ENCODE measurements around the gene KRTAP9-6.
"Not testable (repeated sequence)": the region's sequence is repeated elsewhere in the genome, so short reads cannot be mapped to it uniquely, and the experiment has no call there.

Gene KRTAP9-6, protein sequence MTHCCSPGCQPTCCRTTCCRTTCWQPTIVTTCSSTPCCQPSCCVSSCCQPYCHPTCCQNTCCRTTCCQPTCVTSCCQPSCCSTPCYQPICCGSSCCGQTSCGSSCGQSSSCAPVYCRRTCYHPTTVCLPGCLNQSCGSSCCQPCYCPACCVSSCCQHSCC

DNA sequence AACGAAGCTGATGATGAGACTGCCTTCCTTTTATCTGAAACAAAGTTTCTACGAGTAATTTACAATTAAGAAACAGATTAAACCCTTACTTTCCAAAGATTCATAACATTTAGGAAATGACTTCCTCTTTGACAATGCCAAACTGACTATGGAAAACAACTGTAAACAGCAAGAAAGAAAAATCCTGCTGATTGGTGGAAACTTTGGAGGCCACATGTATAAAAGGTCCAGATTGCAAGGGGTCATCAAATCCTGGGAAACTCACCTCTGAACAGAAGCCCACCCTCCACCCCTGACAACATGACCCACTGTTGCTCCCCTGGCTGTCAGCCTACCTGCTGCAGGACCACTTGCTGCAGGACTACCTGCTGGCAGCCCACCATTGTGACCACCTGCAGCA is at the start of gene KRTAP9-6:
TSS of gene KRTAP9-6 (plus strand) at position 301 of the 400 bp plus-strand sequence. CDS start at position 301, 0 bp downstream.
- no peak for DNase-seq (ENCODE audit: low spot score)
- no peak for TF ChIP-seq CTCF (IDR thresholded peaks at IDR 0.05; ENCODE audit: borderline replicate concordance, control extremely low read depth, extremely low read depth, insufficient read depth, missing control alignments)
- in situ Hi-C loops (cut with MboI; ENCODE audit: low sequenced_read_pairs, unreplicated experiment): no loop called here

DNA sequence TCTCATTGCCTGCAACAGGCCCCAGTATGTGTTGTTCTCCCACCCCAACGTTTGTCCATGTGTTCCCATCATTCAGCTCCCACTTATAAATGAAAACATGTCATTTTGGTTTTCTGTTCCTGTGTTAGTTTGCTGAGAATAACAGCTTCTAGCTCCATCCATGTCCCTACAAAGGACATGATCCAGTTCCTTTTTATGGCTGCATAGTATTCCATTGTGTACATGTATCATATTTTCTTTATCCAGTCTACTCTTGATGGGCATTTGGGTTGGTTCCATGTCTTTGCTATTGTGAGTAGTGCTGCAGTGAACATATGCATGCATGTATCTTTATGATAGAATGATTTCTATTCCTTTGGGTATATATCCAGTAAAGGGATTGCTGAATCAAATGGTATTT is 49.5 kb upstream of the KRTAP9-6 start:
- TF ChIP-seq CTCF (IDR thresholded peaks at IDR 0.05; ENCODE audit: borderline replicate concordance, control extremely low read depth, extremely low read depth, insufficient read depth, missing control alignments): no peak
- in situ Hi-C loops (cut with MboI; ENCODE audit: low sequenced_read_pairs, unreplicated experiment): no loop called here
- DNase-seq (ENCODE audit: low spot score): no peak

DNA sequence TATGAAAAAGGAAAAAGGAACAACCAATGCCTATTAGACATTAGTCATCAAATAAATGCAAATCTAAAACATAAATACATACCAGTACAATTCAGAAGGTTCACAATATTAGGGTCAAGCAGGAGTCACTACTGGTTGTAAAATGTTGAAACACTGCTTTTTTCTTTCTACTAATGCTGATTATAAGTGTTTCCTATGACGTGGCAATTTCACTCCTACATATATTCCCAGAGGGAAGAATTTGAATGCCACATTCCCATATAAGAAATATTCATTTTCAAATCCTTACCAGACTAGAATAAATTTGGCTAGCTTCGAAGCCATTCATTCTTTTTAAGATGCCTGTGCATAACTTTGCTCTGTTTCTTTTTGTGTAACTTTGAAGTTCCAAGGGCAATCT is 41.4 kb upstream of the KRTAP9-6 start:
- no peak for DNase-seq (ENCODE audit: low spot score)
- no peak for TF ChIP-seq CTCF (IDR thresholded peaks at IDR 0.05; ENCODE audit: borderline replicate concordance, control extremely low read depth, extremely low read depth, insufficient read depth, missing control alignments)
- in situ Hi-C loops (cut with MboI; ENCODE audit: low sequenced_read_pairs, unreplicated experiment): no loop called here

- no peak for DNase-seq (ENCODE audit: low spot score)
- no peak for TF ChIP-seq CTCF (IDR thresholded peaks at IDR 0.05; ENCODE audit: borderline replicate concordance, control extremely low read depth, extremely low read depth, insufficient read depth, missing control alignments)
- in situ Hi-C loops (cut with MboI; ENCODE audit: low sequenced_read_pairs, unreplicated experiment): no loop called here
These were observed 39.1 kb upstream of the KRTAP9-6 start for GRCh38 chr17:41226051-41226450.

DNA sequence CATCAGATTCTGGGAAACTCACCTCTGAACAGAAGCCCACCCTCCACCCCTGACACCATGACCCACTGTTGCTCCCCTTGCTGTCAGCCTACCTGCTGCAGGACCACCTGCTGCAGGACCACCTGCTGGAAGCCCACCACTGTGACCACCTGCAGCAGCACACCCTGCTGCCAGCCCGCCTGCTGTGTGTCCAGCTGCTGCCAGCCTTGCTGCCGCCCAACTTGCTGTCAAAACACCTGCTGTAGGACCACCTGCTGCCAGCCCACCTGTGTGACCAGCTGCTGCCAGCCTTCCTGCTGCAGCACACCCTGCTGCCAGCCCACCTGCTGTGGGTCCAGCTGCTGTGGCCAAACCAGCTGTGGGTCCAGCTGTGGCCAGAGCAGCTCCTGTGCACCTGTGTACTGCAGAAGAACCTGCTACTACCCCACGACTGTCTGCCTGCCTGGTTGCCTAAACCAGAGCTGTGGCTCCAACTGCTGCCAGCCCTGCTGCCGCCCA is 38.5 kb upstream of the KRTAP9-6 start, which contains the start of gene KRTAP9-2:
TSS of gene KRTAP9-2 (plus strand) at position 51 of the 498 bp plus-strand sequence. CDS start at position 58, 7 bp downstream.
- in situ Hi-C loops (cut with MboI; ENCODE audit: low sequenced_read_pairs, unreplicated experiment); DNase-seq (ENCODE audit: low spot score): not testable (repeated sequence)

GRCh38 chr17:41230094-41230493 is 35.1 kb upstream of the KRTAP9-6 start:
- in situ Hi-C loops (cut with MboI; ENCODE audit: low sequenced_read_pairs, unreplicated experiment): no loop called here
- no peak for DNase-seq (ENCODE audit: low spot score)
- TF ChIP-seq CTCF (IDR thresholded peaks at IDR 0.05; ENCODE audit: borderline replicate concordance, control extremely low read depth, extremely low read depth, insufficient read depth, missing control alignments): no peak

DNA sequence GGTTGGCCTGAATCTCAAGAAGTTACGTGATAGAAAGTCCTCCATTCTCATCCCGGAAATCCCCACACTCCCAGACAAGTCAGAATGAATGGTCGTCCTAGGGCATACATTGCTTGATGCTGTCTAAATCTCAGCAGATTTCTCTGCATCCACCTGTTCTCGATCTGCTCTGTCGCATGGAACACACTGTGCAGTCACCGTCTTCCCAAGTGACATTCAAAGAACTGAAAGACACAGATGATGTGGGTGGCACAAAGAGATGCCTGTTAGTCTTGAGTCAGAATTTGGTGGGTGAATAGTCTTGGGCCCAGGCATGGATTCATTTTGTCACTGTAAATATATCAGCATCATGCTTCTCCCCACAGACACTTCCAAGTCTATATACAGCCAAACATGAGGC is 33.4 kb upstream of the KRTAP9-6 start:
- no peak for TF ChIP-seq CTCF (IDR thresholded peaks at IDR 0.05; ENCODE audit: borderline replicate concordance, control extremely low read depth, extremely low read depth, insufficient read depth, missing control alignments)
- DNase-seq (ENCODE audit: low spot score): no peak
- in situ Hi-C loops (cut with MboI; ENCODE audit: low sequenced_read_pairs, unreplicated experiment): no loop called here

GRCh38 chr17:41232399-41233105 is 32.6 kb upstream of the KRTAP9-6 start, which contains the start of gene KRTAP9-3:
TSS of gene KRTAP9-3 (plus strand) at chr17:41232449. CDS start at chr17:41232502, 53 bp downstream.
- DNase-seq (ENCODE audit: low spot score); in situ Hi-C loops (cut with MboI; ENCODE audit: low sequenced_read_pairs, unreplicated experiment): not testable (repeated sequence)

DNA sequence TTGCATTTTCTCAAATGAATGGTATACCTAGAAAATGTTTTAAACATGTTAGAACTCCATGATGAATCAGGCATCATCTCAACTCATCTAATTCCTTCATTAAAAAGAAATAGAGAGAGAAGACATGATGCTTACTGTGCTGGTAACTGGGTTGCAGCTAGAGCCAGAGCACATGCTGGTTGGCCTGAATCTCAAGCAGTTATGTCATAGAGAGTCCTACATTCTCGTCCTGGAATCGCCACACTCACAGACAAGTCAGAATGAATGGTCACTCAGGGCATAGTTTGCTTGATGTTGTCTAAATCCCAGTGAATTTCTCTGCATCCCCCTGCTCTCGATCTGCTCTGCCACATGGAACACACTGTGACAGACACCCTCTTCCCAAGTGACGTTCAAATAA is 28.1 kb upstream of the KRTAP9-6 start:
- DNase-seq (ENCODE audit: low spot score); in situ Hi-C loops (cut with MboI; ENCODE audit: low sequenced_read_pairs, unreplicated experiment): not testable (repeated sequence)

- DNase-seq (ENCODE audit: low spot score); in situ Hi-C loops (cut with MboI; ENCODE audit: low sequenced_read_pairs, unreplicated experiment): not testable (repeated sequence)
These were observed 27.2 kb upstream of the KRTAP9-6 start, which contains the start of gene KRTAP9-8 for GRCh38 chr17:41237949-41238437. TSS of gene KRTAP9-8 (plus strand) at chr17:41237999. CDS start at chr17:41238052, 53 bp downstream.

All from GM13976 (cell line).